SK-N-SH (cell line): ENCODE results near the gene GPR18.

ENCODE experiments used
- CHD2 ChIP-seq: fragments of 150-350 bp; IDR thresholded peaks from 2 replicates; pipeline ENCODE4 v1.6.1; 2018; ENCODE audit warnings: low read length; ENCODE audit not compliant: partially characterized antibody
- ELF1 ChIP-seq: IDR thresholded peaks from 2 replicates; pipeline ENCODE4 v1.4.0; 2012
- EP300 ChIP-seq, 2 experiments: IDR thresholded peaks; 2 replicates each; pipeline versions ENCODE4 v1.4.0 to v1.6.1; 2012; ENCODE audit warnings: borderline replicate concordance in 1 of 2, low read depth in 1 of 2, low read length in 1 of 2
- EZH2phosphoT487 ChIP-seq: fragments of 200-600 bp; sonication (generic); IDR thresholded peaks from 2 replicates; pipeline ENCODE4 v1.6.1; 2017; ENCODE audit warnings: low read depth, mixed run types, mild to moderate bottlenecking, antibody characterized with exemption, moderate library complexity, borderline replicate concordance
- GABPA ChIP-seq: IDR thresholded peaks from 2 replicates; pipeline ENCODE4 v1.4.0; 2012; ENCODE audit warnings: low read depth, mild to moderate bottlenecking
- MEF2A ChIP-seq: IDR thresholded peaks from 2 replicates; pipeline ENCODE4 v1.4.0; 2012; ENCODE audit warnings: low read depth, borderline replicate concordance
- NFIC ChIP-seq: IDR thresholded peaks from 2 replicates; pipeline ENCODE4 v1.4.0; 2012; ENCODE audit warnings: borderline replicate concordance
- POLR2AphosphoS5 ChIP-seq: IDR thresholded peaks from 2 replicates; pipeline ENCODE4 v1.6.1; 2012; ENCODE audit warnings: low read depth, low read length
- RCOR1 ChIP-seq: fragments of 150-350 bp; IDR thresholded peaks from 2 replicates; pipeline ENCODE4 v1.6.1; 2017; ENCODE audit warnings: antibody characterized with exemption, low read length
- TAF1 ChIP-seq: IDR thresholded peaks from 2 replicates; pipeline ENCODE4 v1.6.1; 2012; ENCODE audit warnings: low read depth, mild to moderate bottlenecking, low read length, moderate library complexity, borderline replicate concordance
- YY1 ChIP-seq: IDR thresholded peaks from 2 replicates; pipeline ENCODE4 v1.4.0; 2012; ENCODE audit warnings: low read depth, mild to moderate bottlenecking
- TF ChIP-seq, protein P1 (sequence below): fragments of 200-600 bp; sonication (generic); IDR thresholded peaks from 2 replicates; pipeline ENCODE4 v1.6.1; 2017; ENCODE audit warnings: antibody characterized with exemption, mild to moderate bottlenecking, moderate library complexity
- TF ChIP-seq, protein P2 (sequence below): IDR thresholded peaks from 2 replicates; pipeline ENCODE4 v1.6.1; 2012; ENCODE audit warnings: mild to moderate bottlenecking, low read depth, low read length, moderate library complexity

DNA sequence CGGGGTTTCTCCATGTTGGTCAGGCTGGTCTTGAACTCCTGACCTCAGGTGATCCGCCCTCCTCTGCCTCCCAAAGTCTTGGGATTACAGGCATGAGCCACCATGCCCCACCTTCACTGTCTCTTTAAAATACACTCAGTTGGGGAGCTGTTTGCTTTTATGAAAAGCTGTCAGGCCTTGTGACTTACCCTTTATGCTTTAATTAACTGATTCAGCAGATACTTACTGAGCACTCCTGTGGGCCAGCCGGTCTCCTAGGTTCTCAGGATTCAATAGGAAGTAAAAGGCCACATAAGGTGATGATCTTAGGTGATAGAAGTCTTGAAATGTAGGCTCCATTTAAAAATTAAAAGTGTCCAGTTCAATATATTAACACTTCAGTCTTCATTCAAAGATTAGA lies 50.0 kb downstream of the GPR18 start:
- no peak for TF ChIP-seq RCOR1
- TF ChIP-seq, protein P1, sequence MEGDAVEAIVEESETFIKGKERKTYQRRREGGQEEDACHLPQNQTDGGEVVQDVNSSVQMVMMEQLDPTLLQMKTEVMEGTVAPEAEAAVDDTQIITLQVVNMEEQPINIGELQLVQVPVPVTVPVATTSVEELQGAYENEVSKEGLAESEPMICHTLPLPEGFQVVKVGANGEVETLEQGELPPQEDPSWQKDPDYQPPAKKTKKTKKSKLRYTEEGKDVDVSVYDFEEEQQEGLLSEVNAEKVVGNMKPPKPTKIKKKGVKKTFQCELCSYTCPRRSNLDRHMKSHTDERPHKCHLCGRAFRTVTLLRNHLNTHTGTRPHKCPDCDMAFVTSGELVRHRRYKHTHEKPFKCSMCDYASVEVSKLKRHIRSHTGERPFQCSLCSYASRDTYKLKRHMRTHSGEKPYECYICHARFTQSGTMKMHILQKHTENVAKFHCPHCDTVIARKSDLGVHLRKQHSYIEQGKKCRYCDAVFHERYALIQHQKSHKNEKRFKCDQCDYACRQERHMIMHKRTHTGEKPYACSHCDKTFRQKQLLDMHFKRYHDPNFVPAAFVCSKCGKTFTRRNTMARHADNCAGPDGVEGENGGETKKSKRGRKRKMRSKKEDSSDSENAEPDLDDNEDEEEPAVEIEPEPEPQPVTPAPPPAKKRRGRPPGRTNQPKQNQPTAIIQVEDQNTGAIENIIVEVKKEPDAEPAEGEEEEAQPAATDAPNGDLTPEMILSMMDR = no peak
- TF ChIP-seq TAF1 = no peak
- TF ChIP-seq NFIC = no peak
- TF ChIP-seq, protein P2, sequence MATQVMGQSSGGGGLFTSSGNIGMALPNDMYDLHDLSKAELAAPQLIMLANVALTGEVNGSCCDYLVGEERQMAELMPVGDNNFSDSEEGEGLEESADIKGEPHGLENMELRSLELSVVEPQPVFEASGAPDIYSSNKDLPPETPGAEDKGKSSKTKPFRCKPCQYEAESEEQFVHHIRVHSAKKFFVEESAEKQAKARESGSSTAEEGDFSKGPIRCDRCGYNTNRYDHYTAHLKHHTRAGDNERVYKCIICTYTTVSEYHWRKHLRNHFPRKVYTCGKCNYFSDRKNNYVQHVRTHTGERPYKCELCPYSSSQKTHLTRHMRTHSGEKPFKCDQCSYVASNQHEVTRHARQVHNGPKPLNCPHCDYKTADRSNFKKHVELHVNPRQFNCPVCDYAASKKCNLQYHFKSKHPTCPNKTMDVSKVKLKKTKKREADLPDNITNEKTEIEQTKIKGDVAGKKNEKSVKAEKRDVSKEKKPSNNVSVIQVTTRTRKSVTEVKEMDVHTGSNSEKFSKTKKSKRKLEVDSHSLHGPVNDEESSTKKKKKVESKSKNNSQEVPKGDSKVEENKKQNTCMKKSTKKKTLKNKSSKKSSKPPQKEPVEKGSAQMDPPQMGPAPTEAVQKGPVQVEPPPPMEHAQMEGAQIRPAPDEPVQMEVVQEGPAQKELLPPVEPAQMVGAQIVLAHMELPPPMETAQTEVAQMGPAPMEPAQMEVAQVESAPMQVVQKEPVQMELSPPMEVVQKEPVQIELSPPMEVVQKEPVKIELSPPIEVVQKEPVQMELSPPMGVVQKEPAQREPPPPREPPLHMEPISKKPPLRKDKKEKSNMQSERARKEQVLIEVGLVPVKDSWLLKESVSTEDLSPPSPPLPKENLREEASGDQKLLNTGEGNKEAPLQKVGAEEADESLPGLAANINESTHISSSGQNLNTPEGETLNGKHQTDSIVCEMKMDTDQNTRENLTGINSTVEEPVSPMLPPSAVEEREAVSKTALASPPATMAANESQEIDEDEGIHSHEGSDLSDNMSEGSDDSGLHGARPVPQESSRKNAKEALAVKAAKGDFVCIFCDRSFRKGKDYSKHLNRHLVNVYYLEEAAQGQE = no peak
- TF ChIP-seq EP300 (IDR thresholded peaks at IDR 0.05; ENCODE audit: borderline replicate concordance in 1 of 2, low read depth in 1 of 2, low read length in 1 of 2) = no peak
- TF ChIP-seq POLR2AphosphoS5 = no peak
- TF ChIP-seq ELF1 = no peak
- no peak for TF ChIP-seq CHD2
- TF ChIP-seq GABPA = no peak
- no peak for TF ChIP-seq YY1
- no peak for TF ChIP-seq EZH2phosphoT487
- no peak for TF ChIP-seq MEF2A
